Mesendoderm (in vitro differentiated cells): ENCODE data around the gene RBP3.

Source experiments
- DNase-seq: peaks from one replicate; pipeline ENCODE4 v3.0.0; 2013
- H2AK5ac ChIP-seq: 2 replicates; pipeline ENCODE4 v1.6.1; 2013; ENCODE audit warnings: low read length, inconsistent platforms
- H2BK120ac ChIP-seq: 2 replicates; pipeline ENCODE4 v1.6.1; 2013; ENCODE audit warnings: low read depth, mild to moderate bottlenecking, low read length, moderate library complexity, mixed read lengths
- H2BK15ac ChIP-seq: replicated peaks from 2 replicates; pipeline ENCODE4 v1.6.1; 2013; ENCODE audit warnings: low read depth, mild to moderate bottlenecking, moderate library complexity
- H2BK5ac ChIP-seq: 2 replicates; pipeline ENCODE4 v1.6.1; 2013; ENCODE audit warnings: low read length, inconsistent platforms
- H3K18ac ChIP-seq: 2 replicates; pipeline ENCODE4 v1.6.1; 2013; ENCODE audit warnings: mild to moderate bottlenecking, low read length, mixed read lengths
- H3K23ac ChIP-seq: one replicate; pipeline ENCODE4 v1.6.1; 2013; ENCODE audit warnings: low read length
- H3K27ac ChIP-seq: 2 replicates; pipeline ENCODE4 v1.5.1; 2013; ENCODE audit warnings: low read depth, mild to moderate bottlenecking, inconsistent platforms, low read length, moderate library complexity
- H3K27me3 ChIP-seq: 2 replicates; pipeline ENCODE4 v1.6.1; 2013; ENCODE audit warnings: low read length, control low read depth, mild to moderate bottlenecking, inconsistent platforms; ENCODE audit not compliant: insufficient read depth, poor library complexity
- H3K36me3 ChIP-seq: 2 replicates; pipeline ENCODE4 v1.6.1; 2013; ENCODE audit warnings: low read length, inconsistent platforms; ENCODE audit not compliant: control insufficient read depth, insufficient read depth
- H3K4ac ChIP-seq: one replicate; pipeline ENCODE4 v1.6.1; 2013; ENCODE audit warnings: low read depth, mild to moderate bottlenecking, low read length, moderate library complexity
- H3K4me1 ChIP-seq: 2 replicates; pipeline ENCODE4 v1.6.1; 2013; ENCODE audit warnings: low read depth, low read length, inconsistent platforms; ENCODE audit not compliant: control insufficient read depth
- H3K4me2 ChIP-seq: 2 replicates; pipeline ENCODE4 v1.6.1; 2013; ENCODE audit warnings: low read length
- H3K4me3 ChIP-seq: 2 replicates; pipeline ENCODE4 v1.5.1; 2013; ENCODE audit warnings: mild to moderate bottlenecking, low read length
- H3K56ac ChIP-seq: one replicate; pipeline ENCODE4 v1.6.1; 2013; ENCODE audit warnings: low read length
- H3K79me1 ChIP-seq: 2 replicates; pipeline ENCODE4 v1.6.1; 2013; ENCODE audit warnings: low read length, inconsistent platforms
- H3K79me2 ChIP-seq: 2 replicates; pipeline ENCODE4 v1.6.1; 2013; ENCODE audit warnings: mild to moderate bottlenecking, low read length; ENCODE audit not compliant: control insufficient read depth, insufficient read depth
- H3K9ac ChIP-seq: 2 replicates; pipeline ENCODE4 v1.6.1; 2013; ENCODE audit warnings: low read length, inconsistent platforms
- H4K5ac ChIP-seq: one replicate; pipeline ENCODE4 v1.6.1; 2013; ENCODE audit warnings: low read length
- H4K8ac ChIP-seq: one replicate; pipeline ENCODE4 v1.6.1; 2013; ENCODE audit warnings: low read depth, mild to moderate bottlenecking, control low read depth, low read length, moderate library complexity
- WGBS: extraction: QIAGEN DNeasy Blood & Tissue Kit; methylation state at CpG from one replicate; pipeline ENCODE4 v1.1.7; 2013; ENCODE audit warnings: low lambda C conversion rate, missing lambda C conversion rate; ENCODE audit not compliant: insufficient coverage; ENCODE audit errors: extremely low coverage; 5-methylcytosine and 5-hydroxymethylcytosine counted together

Gene RBP3

GRCh38 chr10:47309408-47310089 lies 38.6 kb upstream of the RBP3 start:
- Histone ChIP-seq H3K18ac (no peak overlapping the region), H3K56ac (no peak overlapping the region), H2BK120ac (no peak overlapping the region), H3K4me3 (no peak overlapping the region), H3K79me2 (no peaks in the 10 kb centered on the region), H2AK5ac (no peak overlapping the region), H3K27ac (no peak overlapping the region), H3K36me3 (no peaks in the 10 kb centered on the region), H3K9ac (no peak overlapping the region), H2BK5ac (no peak overlapping the region), H3K4ac (no peak overlapping the region), H4K8ac (no peak overlapping the region), H3K23ac (no peak overlapping the region), H2BK15ac (no peak overlapping the region), H3K4me2 (no peak overlapping the region), H3K79me1 (no peaks in the 10 kb centered on the region), H4K5ac (no peak overlapping the region), H3K4me1 (no peaks in the 10 kb centered on the region), H3K27me3 (no peaks in the 10 kb centered on the region)
- no CpG with 5 or more reads among the region's 34 CpGs for WGBS
- DNase-seq = peak; percentile 37

- H3K4ac ChIP-seq = no peak overlapping the region
- H3K4me1 ChIP-seq = no peaks in the 10 kb centered on the region
- H3K4me3 ChIP-seq = no peak overlapping the region
- no peaks in the 10 kb centered on the region for H3K36me3 ChIP-seq
- no peak overlapping the region for H2BK5ac ChIP-seq
- no peak overlapping the region for H3K18ac ChIP-seq
- H3K9ac ChIP-seq = no peak overlapping the region
- H3K4me2 ChIP-seq = no peak overlapping the region
- H3K79me1 ChIP-seq = no peaks in the 10 kb centered on the region
- no peak overlapping the region for H4K5ac ChIP-seq
- no peak overlapping the region for H3K27ac ChIP-seq
- no peak overlapping the region for H3K56ac ChIP-seq
- H3K79me2 ChIP-seq = no peaks in the 10 kb centered on the region
- H2AK5ac ChIP-seq = no peak overlapping the region
- no peaks in the 10 kb centered on the region for H3K27me3 ChIP-seq
- no peak overlapping the region for H3K23ac ChIP-seq
- H4K8ac ChIP-seq = no peak overlapping the region
- no CpG with 5 or more reads among the region's 37 CpGs for WGBS
- DNase-seq = no peak
- H2BK120ac ChIP-seq = no peak overlapping the region
- H2BK15ac ChIP-seq = no peak overlapping the region
Measured at GRCh38 chr10:47310090-47310505, 38.1 kb upstream of the RBP3 start.

- Histone ChIP-seq H3K27ac (no peak overlapping the region), H3K9ac (no peak overlapping the region), H2AK5ac (no peak overlapping the region), H3K4me2 (no peak overlapping the region), H2BK120ac (no peak overlapping the region), H3K23ac (no peak overlapping the region), H4K5ac (no peak overlapping the region), H3K18ac (no peak overlapping the region), H3K4me1 (no peaks in the 10 kb centered on the region), H3K79me1 (no peaks in the 10 kb centered on the region), H2BK15ac (no peak overlapping the region), H3K4ac (no peak overlapping the region), H3K36me3 (no peaks in the 10 kb centered on the region), H2BK5ac (no peak overlapping the region), H3K4me3 (no peak overlapping the region), H3K27me3 (no peaks in the 10 kb centered on the region), H3K56ac (no peak overlapping the region), H3K79me2 (no peaks in the 10 kb centered on the region), H4K8ac (no peak overlapping the region)
- DNase-seq = no peak
- WGBS = no CpG with 5 or more reads among the region's 10 CpGs
Measured at GRCh38 chr10:47311193-47311931, 36.8 kb upstream of the RBP3 start.

- no peaks in the 10 kb centered on the region for H3K79me1 ChIP-seq
- H3K4me1 ChIP-seq = no peaks in the 10 kb centered on the region
- no peak overlapping the region for H2BK15ac ChIP-seq
- H3K27ac ChIP-seq = no peak overlapping the region
- no peak overlapping the region for H2BK120ac ChIP-seq
- H3K9ac ChIP-seq = no peak overlapping the region
- no CpG with 5 or more reads among the region's 20 CpGs for WGBS
- H3K4me2 ChIP-seq = no peak overlapping the region
- H3K79me2 ChIP-seq = no peaks in the 10 kb centered on the region
- H3K4ac ChIP-seq = no peak overlapping the region
- no peaks in the 10 kb centered on the region for H3K27me3 ChIP-seq
- DNase-seq = peak; percentile 85
- no peak overlapping the region for H3K18ac ChIP-seq
- no peaks in the 10 kb centered on the region for H3K36me3 ChIP-seq
- H3K4me3 ChIP-seq = no peak overlapping the region
- no peak overlapping the region for H2AK5ac ChIP-seq
- no peak overlapping the region for H4K8ac ChIP-seq
- no peak overlapping the region for H4K5ac ChIP-seq
- H3K23ac ChIP-seq = no peak overlapping the region
- no peak overlapping the region for H2BK5ac ChIP-seq
- H3K56ac ChIP-seq = peak overlapping the region; percentile 49
Measured at GRCh38 chr10:47311932-47312662, 36.1 kb upstream of the RBP3 start.

- no peaks in the 10 kb centered on the region for H3K79me1 ChIP-seq
- H3K27ac ChIP-seq = no peak overlapping the region
- no peak overlapping the region for H3K4me3 ChIP-seq
- H3K27me3 ChIP-seq = no peaks in the 10 kb centered on the region
- H2BK15ac ChIP-seq = no peak overlapping the region
- H2BK5ac ChIP-seq = no peak overlapping the region
- no peak overlapping the region for H2AK5ac ChIP-seq
- no peaks in the 10 kb centered on the region for H3K36me3 ChIP-seq
- no peak overlapping the region for H3K23ac ChIP-seq
- H3K56ac ChIP-seq = peak overlapping the region; percentile 49
- H3K4me1 ChIP-seq = no peaks in the 10 kb centered on the region
- no peak overlapping the region for H3K4ac ChIP-seq
- no peaks in the 10 kb centered on the region for H3K79me2 ChIP-seq
- no peak overlapping the region for H3K4me2 ChIP-seq
- no CpG with 5 or more reads among the region's 7 CpGs for WGBS
- no peak overlapping the region for H3K9ac ChIP-seq
- DNase-seq = no peak
- no peak overlapping the region for H2BK120ac ChIP-seq
- no peak overlapping the region for H4K5ac ChIP-seq
- H4K8ac ChIP-seq = no peak overlapping the region
- no peak overlapping the region for H3K18ac ChIP-seq
Measured at GRCh38 chr10:47312663-47312995, 35.5 kb upstream of the RBP3 start.
